Endothelial cell (in vitro differentiated cells): Measurements from ENCODE around the gene ARHGAP23. TPM values are rescaled to one million over a fixed set of nuclear protein-coding genes. Genes with fewer than 3 reads are reported as not detected.
"Not testable (repeated sequence)": the region's sequence is repeated elsewhere in the genome, so short reads cannot be mapped to it uniquely, and the experiment has no call there.

Source experiments
- DNase-seq: peaks from one replicate; pipeline ENCODE4 v3.0.0; 2021; ENCODE audit warnings: low spot score
- H3K27ac Mint-ChIP-seq: one replicate; pipeline ENCODE4 v1.8.0; 2021; ENCODE audit warnings: mixed read lengths, inconsistent platforms; ENCODE audit not compliant: unreplicated experiment
- H3K27me3 Mint-ChIP-seq: one replicate; pipeline ENCODE4 v1.8.0; 2021; ENCODE audit warnings: mild to moderate bottlenecking, moderate library complexity, mixed read lengths, inconsistent platforms; ENCODE audit not compliant: unreplicated experiment
- H3K36me3 Mint-ChIP-seq: one replicate; pipeline ENCODE4 v1.8.0; 2021; ENCODE audit warnings: mild to moderate bottlenecking, low read depth, mixed read lengths, inconsistent platforms; ENCODE audit not compliant: unreplicated experiment
- H3K4me1 Mint-ChIP-seq: one replicate; pipeline ENCODE4 v1.8.0; 2021; ENCODE audit warnings: mild to moderate bottlenecking, mixed read lengths, inconsistent platforms; ENCODE audit not compliant: unreplicated experiment
- H3K4me3 Mint-ChIP-seq: one replicate; pipeline ENCODE4 v1.8.0; 2021; ENCODE audit warnings: mild to moderate bottlenecking, mixed read lengths, inconsistent platforms; ENCODE audit not compliant: unreplicated experiment
- H3K9me3 Mint-ChIP-seq: one replicate; pipeline ENCODE4 v1.8.0; 2021; ENCODE audit warnings: mixed read lengths, inconsistent platforms; ENCODE audit not compliant: unreplicated experiment
- CTCF ChIP-seq: fragments of 200-600 bp; sonication (generic); IDR thresholded peaks from one replicate; pipeline ENCODE4 v1.5.0; 2021; ENCODE audit warnings: antibody characterized with exemption; ENCODE audit not compliant: unreplicated experiment
- total RNA-seq: library from RNA; stranded (reverse); fragmentation: NEBNext Ultra II Directional; extraction: Animal tissue kit (Norgen Biotek cat#: 25700); gene quantifications from one replicate; pipeline ENCODE4 v1.2.1, GENCODE V29; 2021; ENCODE audit not compliant: unreplicated experiment

Gene ARHGAP23
- total RNA-seq, 1 donor from 2014 or later, result 70.5 TPM

- not testable (repeated sequence) for H3K9me3 Mint-ChIP-seq, DNase-seq, H3K27me3 Mint-ChIP-seq, H3K27ac Mint-ChIP-seq, H3K4me3 Mint-ChIP-seq
- Mint-ChIP-seq H3K4me1 (peaks cover 14% of the 10 kb centered on the region), H3K36me3 (peaks cover 37% of the 10 kb centered on the region)
These were observed 54.4 kb downstream of the ARHGAP23 start for GRCh38 chr17:38482700-38483043.

GRCh38 chr17:38484242-38485145, 56.2 kb downstream of the ARHGAP23 start:
- DNase-seq, result peak; percentile 72
- peak overlapping the region; percentile 68 for H3K4me3 Mint-ChIP-seq
- TF ChIP-seq CTCF, result peak; percentile 87
- peak overlapping the region; percentile 77 for H3K27ac Mint-ChIP-seq
- peaks cover 40% of the 10 kb centered on the region for H3K36me3 Mint-ChIP-seq
- not testable (repeated sequence) for H3K27me3 Mint-ChIP-seq, H3K9me3 Mint-ChIP-seq
- peaks cover 14% of the 10 kb centered on the region for H3K4me1 Mint-ChIP-seq

DNA sequence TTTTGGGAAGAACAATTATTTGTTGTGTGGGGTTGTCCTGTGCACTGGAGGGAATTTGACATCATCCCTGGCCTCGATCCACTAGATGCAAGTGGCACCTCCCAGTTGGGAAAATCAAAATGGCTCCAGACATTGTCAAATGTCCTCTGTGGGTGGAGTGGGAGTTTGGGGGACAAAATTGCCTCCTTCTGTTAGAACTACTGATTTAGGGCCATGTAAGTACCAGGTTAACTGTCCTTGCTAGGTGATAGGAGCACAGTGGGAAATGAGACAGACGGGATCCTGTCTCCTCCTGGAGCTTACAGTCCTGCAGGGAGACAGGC, 56.8 kb downstream of the ARHGAP23 start:
- peaks cover 14% of the 10 kb centered on the region for H3K4me1 Mint-ChIP-seq
- TF ChIP-seq CTCF, result no peak
- H3K9me3 Mint-ChIP-seq, result no peaks in the 10 kb centered on the region
- DNase-seq, result no peak
- peaks cover 44% of the 10 kb centered on the region for H3K36me3 Mint-ChIP-seq
- peak overlapping the region; percentile 72 for H3K27ac Mint-ChIP-seq
- H3K27me3 Mint-ChIP-seq, result peaks cover 9% of the 10 kb centered on the region
- peak overlapping the region; percentile 68 for H3K4me3 Mint-ChIP-seq

DNA sequence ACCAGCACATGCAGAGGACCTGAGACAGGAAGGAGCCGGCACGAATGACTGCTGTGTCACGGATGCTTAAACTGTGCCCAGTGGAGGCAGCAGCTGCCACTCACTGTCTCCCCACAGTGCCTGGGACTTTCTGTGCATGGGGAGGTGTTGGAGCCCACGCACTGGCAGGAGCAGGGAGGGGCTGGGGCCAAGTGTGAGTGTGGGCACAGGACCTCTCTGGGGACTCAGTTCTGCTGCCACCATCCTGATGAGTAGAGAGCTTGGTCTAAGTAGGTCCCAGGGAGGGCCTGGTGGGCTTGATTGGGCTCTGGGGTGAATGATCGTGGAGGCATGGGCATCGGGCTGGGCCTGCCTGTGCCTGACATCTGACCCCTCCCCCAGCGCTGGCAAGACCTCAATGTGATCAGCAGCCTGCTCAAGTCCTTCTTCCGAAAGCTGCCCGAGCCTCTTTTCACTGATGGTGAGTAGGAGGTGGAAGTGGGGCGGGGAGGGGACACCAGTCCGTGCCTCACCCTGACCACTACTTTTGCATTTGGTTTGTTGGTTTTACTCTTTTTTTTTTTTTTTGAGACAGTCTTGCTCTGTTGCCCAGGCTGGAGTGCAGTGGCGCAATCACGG, 57.5 kb downstream of the ARHGAP23 start:
- not testable (repeated sequence) for H3K27me3 Mint-ChIP-seq
- peak overlapping the region; percentile 68 for H3K4me3 Mint-ChIP-seq

GRCh38 chr17:38489774-38490173, 61.5 kb downstream of the ARHGAP23 start:
- Mint-ChIP-seq H3K36me3 (peaks cover 51% of the 10 kb centered on the region), H3K4me3 (peak overlapping the region; percentile 47), H3K27me3 (peaks cover 14% of the 10 kb centered on the region)
- H3K27ac Mint-ChIP-seq, H3K4me1 Mint-ChIP-seq, H3K9me3 Mint-ChIP-seq, DNase-seq: not testable (repeated sequence)

More for the DNA sequence above, 57.5 kb downstream of the ARHGAP23 start:
- not testable (repeated sequence) for DNase-seq, H3K27ac Mint-ChIP-seq, H3K9me3 Mint-ChIP-seq
- Mint-ChIP-seq H3K4me1 (peaks cover 14% of the 10 kb centered on the region), H3K36me3 (peaks cover 47% of the 10 kb centered on the region)

GRCh38 chr17:38491346-38492066, 63.2 kb downstream of the ARHGAP23 start:
- H3K4me1 Mint-ChIP-seq, H3K9me3 Mint-ChIP-seq, H3K27ac Mint-ChIP-seq, H3K27me3 Mint-ChIP-seq, DNase-seq: not testable (repeated sequence)
- Mint-ChIP-seq H3K36me3 (peaks cover 49% of the 10 kb centered on the region), H3K4me3 (peak overlapping the region; percentile 15)
